H1 (cell line): ENCODE measurements around the gene SRSF3. TPM values are rescaled to one million over a fixed set of nuclear protein-coding genes. Genes with fewer than 3 reads are reported as not detected.
"Not testable (repeated sequence)": the region's sequence is repeated elsewhere in the genome, so short reads cannot be mapped to it uniquely, and the experiment has no call there.

ENCODE experiments used
- CTCF ChIA-PET: fragments of 300-600 bp; sonication (Branson Sonifier 250); formaldehyde crosslinking; loops from one replicate; lab custom pipeline; 2021; ENCODE audit not compliant: partially characterized antibody; lab: Charles Lee
- POLR2A ChIA-PET: fragments of 300-600 bp; sonication (Branson Sonifier 250); formaldehyde crosslinking; loops from one replicate; lab custom pipeline; 2021; ENCODE audit warnings: inconsistent platforms; ENCODE audit not compliant: partially characterized antibody; lab: Charles Lee
- DNase-seq, 2 experiments: peaks; one replicate each; pipeline versions ENCODE4 v3.0.0 to v3.0.0-alpha.2; 2010 to 2022; ENCODE audit warnings: low spot score in 2 of 2, low read depth in 1 of 2, mixed read lengths in 1 of 2
- FAIRE-seq: peaks from 2 replicates; lab custom pipeline; 2011; peaks lifted over from hg19 to GRCh38; lab: Jason Lieb, UNC
- H2AFZ ChIP-seq: 2 replicates; pipeline ENCODE4 v1.8.1; 2012; ENCODE audit warnings: low read length, inconsistent platforms
- H2AK5ac ChIP-seq: 2 replicates; pipeline ENCODE4 v1.6.1; 2013; ENCODE audit warnings: low read depth, low read length
- H2BK120ac ChIP-seq: replicated peaks from 2 replicates; pipeline ENCODE3; 2013; ENCODE audit warnings: low read depth, low read length, inconsistent platforms
- H2BK12ac ChIP-seq: 2 replicates; pipeline ENCODE4 v1.6.1; 2013; ENCODE audit warnings: low read depth, low read length
- H2BK15ac ChIP-seq: 2 replicates; pipeline ENCODE4 v1.6.1; 2013; ENCODE audit warnings: low read length
- H2BK20ac ChIP-seq: 2 replicates; pipeline ENCODE4 v1.6.1; 2013; ENCODE audit warnings: low read length
- H2BK5ac ChIP-seq: 2 replicates; pipeline ENCODE4 v1.6.1; 2013; ENCODE audit warnings: low read depth, low read length
- H3K14ac ChIP-seq: 2 replicates; pipeline ENCODE4 v1.6.1; 2013; ENCODE audit warnings: inconsistent platforms; ENCODE audit not compliant: insufficient read length
- H3K18ac ChIP-seq: 2 replicates; pipeline ENCODE4 v1.6.1; 2013; ENCODE audit warnings: low read length; ENCODE audit errors: extremely low read depth
- H3K23ac ChIP-seq: 2 replicates; pipeline ENCODE4 v1.6.1; 2013; ENCODE audit warnings: inconsistent platforms; ENCODE audit not compliant: insufficient read length
- H3K23me2 ChIP-seq: 2 replicates; pipeline ENCODE4 v1.6.1; 2013; ENCODE audit warnings: low read depth, low read length
- H3K27ac ChIP-seq: 2 replicates; pipeline ENCODE4 v1.6.1; 2011; ENCODE audit warnings: low read depth, low read length, inconsistent platforms
- H3K27me3 ChIP-seq, 4 experiments: replicated peaks in 1 of 4; 1 replicate in 1 of 4; 2 replicates in 3 of 4; pipeline versions ENCODE4 v1.6.1 to v1.8.1; 2011 to 2013; ENCODE audit warnings: low read length in 3 of 4, mild to moderate bottlenecking in 3 of 4, inconsistent platforms in 2 of 4, mixed read lengths in 2 of 4, moderate library complexity in 1 of 4; ENCODE audit not compliant: control insufficient read depth in 3 of 4, insufficient read depth in 3 of 4; ENCODE audit errors: extremely low read depth in 1 of 4
- H3K36me3 ChIP-seq, 4 experiments: 2 replicates each; pipeline versions ENCODE4 v1.6.1 to v1.8.1; 2011 to 2013; ENCODE audit warnings: mild to moderate bottlenecking in 4 of 4, low read length in 3 of 4, moderate library complexity in 2 of 4, control low read depth in 1 of 4, inconsistent platforms in 1 of 4; ENCODE audit not compliant: insufficient read depth in 4 of 4, control insufficient read depth in 2 of 4
- H3K4ac ChIP-seq: replicated peaks from 2 replicates; pipeline ENCODE3; 2013; ENCODE audit warnings: low read length, low read depth, mixed read lengths, inconsistent platforms; ENCODE audit not compliant: insufficient read length
- H3K4me1 ChIP-seq, 4 experiments: replicated peaks in 1 of 4; 1 replicate in 1 of 4; 2 replicates in 3 of 4; pipeline versions ENCODE4 v1.6.1 to v1.8.1; 2011 to 2013; ENCODE audit warnings: low read length in 3 of 4, inconsistent platforms in 2 of 4, mixed read lengths in 1 of 4; ENCODE audit not compliant: insufficient read depth in 4 of 4, control insufficient read depth in 3 of 4
- H3K4me2 ChIP-seq, 2 experiments: 2 replicates each; pipeline versions ENCODE4 v1.6.1 to v1.8.1; 2011 to 2013; ENCODE audit warnings: low read depth in 2 of 2, low read length in 2 of 2, control low read depth in 1 of 2, inconsistent platforms in 1 of 2, mild to moderate bottlenecking in 1 of 2; ENCODE audit not compliant: insufficient read depth in 1 of 2
- H3K4me3 ChIP-seq, 4 experiments: fragments of 200-600, 300-600 bp in 1 of 4; sonication (generic), shearing (Covaris generic), sonication (Bioruptor Twin) in 1 of 4; 2 replicates each; pipeline versions ENCODE4 v1.5.1 to v1.8.1; 2011 to 2016; ENCODE audit warnings: low read length in 4 of 4, low read depth in 3 of 4, control low read depth in 2 of 4, inconsistent platforms in 2 of 4, mild to moderate bottlenecking in 2 of 4, mixed read lengths in 1 of 4, moderate library complexity in 1 of 4; ENCODE audit not compliant: insufficient read depth in 2 of 4; ENCODE audit errors: extremely low read depth in 1 of 4
- H3K56ac ChIP-seq: replicated peaks from 2 replicates; pipeline ENCODE3; 2013; ENCODE audit warnings: low read depth, mild to moderate bottlenecking, mixed read lengths, low read length, inconsistent platforms; ENCODE audit not compliant: insufficient read length
- H3K79me1 ChIP-seq: 2 replicates; pipeline ENCODE4 v1.6.1; 2013; ENCODE audit warnings: low read depth, low read length, control low read depth
- H3K79me2 ChIP-seq, 2 experiments: 2 replicates each; pipeline versions ENCODE4 v1.6.1 to v1.8.1; 2012 to 2013; ENCODE audit warnings: low read length in 2 of 2, mild to moderate bottlenecking in 2 of 2, inconsistent platforms in 1 of 2; ENCODE audit not compliant: insufficient read depth in 2 of 2, control insufficient read depth in 1 of 2
- H3K9ac ChIP-seq, 4 experiments: replicated peaks in 1 of 4; 1 replicate in 1 of 4; 2 replicates in 3 of 4; pipeline versions ENCODE4 v1.6.1 to v1.8.1; 2011 to 2013; ENCODE audit warnings: low read depth in 3 of 4, low read length in 3 of 4, control low read depth in 2 of 4, mild to moderate bottlenecking in 2 of 4, moderate library complexity in 2 of 4, inconsistent platforms in 1 of 4; ENCODE audit errors: extremely low read depth in 1 of 4
- H3K9me3 ChIP-seq, 2 experiments: 2 replicates each; pipeline versions ENCODE4 v1.6.1 to v1.8.1; 2012 to 2013; ENCODE audit warnings: mild to moderate bottlenecking in 2 of 2, moderate library complexity in 2 of 2, control low read depth in 1 of 2, inconsistent platforms in 1 of 2, low read depth in 1 of 2, low read length in 1 of 2, mixed read lengths in 1 of 2; ENCODE audit not compliant: insufficient read depth in 2 of 2
- H4K20me1 ChIP-seq, 2 experiments: replicated peaks in 1 of 2; 2 replicates each; pipeline versions ENCODE3 to v1.8.1; 2011 to 2013; ENCODE audit warnings: inconsistent platforms in 2 of 2, low read length in 2 of 2, mild to moderate bottlenecking in 1 of 2; ENCODE audit not compliant: insufficient read depth in 2 of 2, control insufficient read depth in 1 of 2
- H4K5ac ChIP-seq: 2 replicates; pipeline ENCODE4 v1.6.1; 2013; ENCODE audit warnings: low read length, low read depth, mixed read lengths, inconsistent platforms; ENCODE audit not compliant: insufficient read length
- H4K8ac ChIP-seq: 2 replicates; pipeline ENCODE4 v1.8.0; 2013; ENCODE audit warnings: mild to moderate bottlenecking, moderate library complexity, low read length, inconsistent platforms; ENCODE audit not compliant: insufficient read depth; ENCODE audit errors: extremely low read depth
- H4K91ac ChIP-seq: replicated peaks from 2 replicates; pipeline ENCODE3; 2013; ENCODE audit warnings: low read length, mixed read lengths, inconsistent platforms; ENCODE audit not compliant: insufficient read length
- CHD2 ChIP-seq: IDR thresholded peaks from 2 replicates; pipeline ENCODE4 v1.6.1; 2012; ENCODE audit warnings: low read length, improper control_type of control experiment
- TBP ChIP-seq: IDR thresholded peaks from 2 replicates; pipeline ENCODE4 v1.6.1; 2011; ENCODE audit warnings: low read depth, low read length, improper control_type of control experiment
- WGBS, 2 experiments: shearing (Covaris generic) in 1 of 2; methylation state at CpG; one replicate each; pipeline versions ENCODE4 v1.1.6 to v1.1.7; 2013 to 2015; ENCODE audit warnings: low lambda C conversion rate in 2 of 2, mixed read lengths in 2 of 2, inconsistent platforms in 1 of 2, low coverage in 1 of 2, missing lambda C conversion rate in 1 of 2; ENCODE audit not compliant: insufficient replicate concordance in 2 of 2, insufficient coverage in 1 of 2, insufficient read length in 1 of 2; ENCODE audit errors: extremely low coverage in 1 of 2, missing lambda C conversion rate in 1 of 2; 5-methylcytosine and 5-hydroxymethylcytosine counted together
- polyA plus RNA-seq, 7 experiments: library from polyadenylated mRNA; depleted of rRNA in 3 of 7; stranded (reverse) in 5 of 7; unstranded in 2 of 7; fragments of >200 nt in 5 of 7; fragments of 200-250 nt in 2 of 7; gene quantifications; 1 replicate in 5 of 7; 2 replicates in 1 of 7; 4 replicates in 1 of 7; pipeline versions ENCODE4 v1.2.1 to v1.2.3, GENCODE V29; 2011 to 2013; ENCODE audit warnings: missing spikeins in 2 of 7, mixed read lengths in 2 of 7
- total RNA-seq: library from RNA; stranded (reverse); fragmentation: NEBNext Ultra II Directional; extraction: Animal tissue kit (Norgen Biotek cat#: 25700); gene quantifications from 2 replicates; pipeline ENCODE4 v1.2.1, GENCODE V29; 2021
- TF ChIP-seq, protein P1 (sequence below), 3 experiments: IDR thresholded peaks; 1 replicate in 2 of 3; 2 replicates in 1 of 3; pipeline versions ENCODE4 v1.5.1 to v1.6.1; 2011; ENCODE audit warnings: low read length in 3 of 3, mild to moderate bottlenecking in 3 of 3, inconsistent platforms in 2 of 3, low read depth in 1 of 3, moderate library complexity in 1 of 3; ENCODE audit not compliant: insufficient read depth in 1 of 3; ENCODE audit errors: control extremely low read depth in 1 of 3

Gene SRSF3
- total and polyA plus RNA-seq, 2 of the 8 experiments (the other 6 are each of a cell fraction or from before 2014, with no cell fraction given): 471 to 689 TPM

GRCh38 chr6:36586606-36587005, 7.6 kb upstream of the SRSF3 start (continued):
- TF ChIP-seq, protein P1, sequence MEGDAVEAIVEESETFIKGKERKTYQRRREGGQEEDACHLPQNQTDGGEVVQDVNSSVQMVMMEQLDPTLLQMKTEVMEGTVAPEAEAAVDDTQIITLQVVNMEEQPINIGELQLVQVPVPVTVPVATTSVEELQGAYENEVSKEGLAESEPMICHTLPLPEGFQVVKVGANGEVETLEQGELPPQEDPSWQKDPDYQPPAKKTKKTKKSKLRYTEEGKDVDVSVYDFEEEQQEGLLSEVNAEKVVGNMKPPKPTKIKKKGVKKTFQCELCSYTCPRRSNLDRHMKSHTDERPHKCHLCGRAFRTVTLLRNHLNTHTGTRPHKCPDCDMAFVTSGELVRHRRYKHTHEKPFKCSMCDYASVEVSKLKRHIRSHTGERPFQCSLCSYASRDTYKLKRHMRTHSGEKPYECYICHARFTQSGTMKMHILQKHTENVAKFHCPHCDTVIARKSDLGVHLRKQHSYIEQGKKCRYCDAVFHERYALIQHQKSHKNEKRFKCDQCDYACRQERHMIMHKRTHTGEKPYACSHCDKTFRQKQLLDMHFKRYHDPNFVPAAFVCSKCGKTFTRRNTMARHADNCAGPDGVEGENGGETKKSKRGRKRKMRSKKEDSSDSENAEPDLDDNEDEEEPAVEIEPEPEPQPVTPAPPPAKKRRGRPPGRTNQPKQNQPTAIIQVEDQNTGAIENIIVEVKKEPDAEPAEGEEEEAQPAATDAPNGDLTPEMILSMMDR (IDR thresholded peaks at IDR 0.05; ENCODE audit: control extremely low read depth in 1 of 3, insufficient read depth in 1 of 3, low read depth in 1 of 3, low read length in 3 of 3): no peak
- no peak for TF ChIP-seq CHD2
- no peak for TF ChIP-seq TBP

GRCh38 chr6:36589025-36589400, 5.1 kb upstream of the SRSF3 start:
- H3K4ac ChIP-seq, H2BK12ac ChIP-seq, H3K18ac ChIP-seq, H3K23me2 ChIP-seq, H4K20me1 ChIP-seq, H3K4me2 ChIP-seq, H2AK5ac ChIP-seq, H4K91ac ChIP-seq, FAIRE-seq, H3K4me3 ChIP-seq, H4K8ac ChIP-seq, H4K5ac ChIP-seq, H2AFZ ChIP-seq, H3K14ac ChIP-seq, H3K23ac ChIP-seq, H3K79me2 ChIP-seq, H3K27ac ChIP-seq, H2BK5ac ChIP-seq, H3K79me1 ChIP-seq, DNase-seq, H3K4me1 ChIP-seq, H3K9ac ChIP-seq, H2BK15ac ChIP-seq, H3K36me3 ChIP-seq, H3K27me3 ChIP-seq, H3K56ac ChIP-seq, H3K9me3 ChIP-seq, H2BK20ac ChIP-seq, H2BK120ac ChIP-seq: not testable (repeated sequence)
- WGBS, 2 experiments: 86% methylated on average over 9 of the region's 9 CpGs; no CpG with 5 or more reads in 1 of the 2 experiments
- ChIA-PET CTCF (interaction anchor here (1.9 kb wide), 1 partner anchor 9 kb away, joined by 7 read pairs; no protein-coding TSS in a partner anchor), POLR2A (interaction anchor here (1.1 to 11.3 kb wide), 2 partner anchors 8 to 80 kb away, joined by 3 to 174 read pairs; partner anchors contain the start of gene SRSF3)
